Hematopoietic multipotent progenitor cell treated with erythropoietin and hydrocortisone succinate and interleukin-3 and kit ligand, for 6 days (in vitro differentiated cells): Measurements from ENCODE around the gene ITPR1.
A peak's percentile ranks its signal among the peaks of the same experiment; 100 is the strongest.

ENCODE experiments used
- DNase-seq: peaks from one replicate; pipeline ENCODE4 v3.0.0-alpha.2; 2015

Gene ITPR1

GRCh38 chr3:4729061-4729973, 236.2 kb downstream of the ITPR1 start:
- DNase-seq: no peak

- no peak for DNase-seq
Measured at GRCh38 chr3:4730719-4731118, 237.6 kb downstream of the ITPR1 start.

GRCh38 chr3:4731543-4732111, 238.5 kb downstream of the ITPR1 start:
- no peak for DNase-seq

GRCh38 chr3:4732925-4733324, 239.8 kb downstream of the ITPR1 start:
- no peak for DNase-seq

- no peak for DNase-seq
Measured at GRCh38 chr3:4734454-4734853, 241.3 kb downstream of the ITPR1 start.

GRCh38 chr3:4735243-4735642, 242.1 kb downstream of the ITPR1 start:
- no peak for DNase-seq

GRCh38 chr3:4736284-4736861, 243.2 kb downstream of the ITPR1 start:
- DNase-seq: peak; percentile 63

DNA sequence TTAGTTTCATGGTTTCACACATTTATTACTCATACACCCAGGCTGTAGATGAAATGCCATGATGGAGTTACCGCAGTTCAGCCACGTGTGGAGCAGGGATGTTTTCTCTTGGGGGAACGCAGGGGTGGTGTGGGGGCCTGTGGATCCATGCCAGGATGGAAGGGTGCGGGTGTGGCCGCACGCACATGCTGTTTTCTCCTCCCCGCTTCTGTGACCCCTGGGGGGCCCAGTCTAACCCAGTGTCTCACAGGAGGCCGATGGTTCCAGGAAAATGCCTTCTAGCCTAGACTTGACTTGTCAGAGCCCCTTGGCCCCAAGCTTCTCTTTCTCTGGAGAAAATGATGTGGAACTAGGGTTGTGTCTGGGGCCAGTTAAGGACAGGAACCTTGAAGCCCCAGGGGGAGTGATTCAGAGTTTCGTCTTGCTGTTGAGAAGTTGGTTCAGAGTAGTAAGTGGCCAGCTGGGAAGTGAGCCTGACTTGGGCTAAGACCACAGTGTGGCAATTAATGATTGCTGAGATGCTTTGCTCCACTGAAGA, 245.7 kb downstream of the ITPR1 start:
- no peak for DNase-seq

DNA sequence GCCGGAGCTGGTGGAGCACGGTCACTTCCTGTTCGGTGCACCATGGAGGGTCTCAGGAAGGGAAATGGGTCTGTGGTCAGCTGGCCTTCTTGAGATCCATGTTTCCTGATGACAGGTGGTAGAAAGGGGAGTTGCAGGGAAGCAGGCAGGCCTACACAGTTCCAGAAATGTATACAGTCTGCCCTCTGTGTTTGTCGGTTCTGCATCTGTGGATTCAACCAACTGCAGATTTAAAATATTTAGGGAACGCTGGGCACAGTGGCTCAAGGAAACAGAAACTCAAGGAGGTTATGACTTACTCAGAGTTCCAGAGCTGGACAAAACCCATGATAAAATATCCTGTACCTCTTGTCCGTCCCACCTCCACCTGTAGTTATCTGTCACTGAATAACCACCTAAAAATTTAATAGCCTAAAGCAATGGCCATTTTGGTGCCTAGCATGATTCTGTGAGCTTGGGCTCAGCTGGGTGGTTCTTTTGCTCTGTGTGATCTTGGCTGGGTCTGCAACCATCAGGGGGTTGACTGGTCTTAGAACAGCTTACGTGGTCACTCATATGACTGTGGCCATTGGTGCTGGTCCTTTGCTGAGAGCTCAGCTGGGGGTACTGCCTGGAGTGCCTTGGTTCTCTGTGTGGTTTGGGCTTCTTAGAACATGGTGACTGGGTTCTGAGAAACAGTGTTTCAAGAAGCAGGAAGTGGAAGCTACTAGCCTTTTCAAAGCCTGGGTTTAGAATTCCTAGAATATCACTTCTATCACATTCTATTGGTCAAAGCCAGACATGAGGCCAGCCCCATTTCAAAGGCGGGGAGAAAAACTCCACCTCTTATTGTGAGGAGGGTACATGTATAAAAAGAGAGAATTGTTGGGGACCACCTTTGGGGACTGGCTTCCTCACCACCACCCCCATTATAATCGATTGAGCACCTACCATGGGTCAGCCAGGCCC, 246.4 kb downstream of the ITPR1 start:
- peak; percentile 80 for DNase-seq

- DNase-seq: peak; percentile 41
Measured at GRCh38 chr3:4740397-4741105, 247.4 kb downstream of the ITPR1 start.

- no peak for DNase-seq
Measured at GRCh38 chr3:4741106-4741403, 247.9 kb downstream of the ITPR1 start.

DNA sequence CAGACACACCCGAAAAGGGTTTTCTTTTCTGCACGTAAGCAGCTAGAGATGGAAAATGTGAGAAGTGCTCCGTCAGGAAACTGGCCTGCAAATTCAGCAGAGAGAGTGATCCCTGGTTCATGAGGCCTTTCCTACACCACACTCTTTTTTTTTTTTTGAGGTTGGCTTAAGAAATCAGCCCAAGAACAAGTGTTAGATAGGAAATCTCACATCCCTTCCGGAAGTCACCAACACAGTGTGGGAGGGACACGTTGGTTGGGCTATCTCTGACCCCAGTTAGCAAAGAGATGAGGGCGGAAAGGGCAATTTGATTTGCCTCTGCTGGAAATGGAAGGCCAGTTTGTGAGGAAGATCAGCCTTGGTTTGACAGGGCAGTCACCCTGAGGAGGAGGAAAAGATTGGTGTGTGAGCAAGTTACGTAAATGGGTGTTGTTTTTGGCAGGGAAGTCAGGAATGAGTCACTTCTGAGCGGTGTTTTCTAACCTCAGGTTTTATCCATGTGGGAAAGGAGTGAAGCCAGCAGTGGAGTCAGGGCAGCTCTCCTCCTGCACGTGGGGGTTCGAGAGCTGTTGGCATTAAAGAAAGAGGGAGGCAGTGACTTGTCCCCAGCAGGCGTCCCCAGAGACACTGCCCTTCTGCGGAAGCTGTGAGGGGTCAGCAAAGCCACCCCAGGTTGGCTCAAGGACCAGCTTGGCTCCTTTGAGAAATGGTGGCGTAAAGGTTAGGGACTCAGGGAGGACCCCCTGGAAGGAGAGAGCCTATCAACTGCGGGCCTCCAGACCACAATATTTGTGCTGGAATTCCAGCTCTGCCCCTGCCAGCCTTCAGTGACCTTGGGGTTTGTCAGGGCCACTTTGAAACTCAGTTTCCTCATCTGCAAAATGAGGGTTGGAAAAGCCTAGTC, 248.5 kb downstream of the ITPR1 start:
- peak; percentile 88 for DNase-seq

GRCh38 chr3:4742359-4742758, 249.2 kb downstream of the ITPR1 start:
- no peak for DNase-seq

DNA sequence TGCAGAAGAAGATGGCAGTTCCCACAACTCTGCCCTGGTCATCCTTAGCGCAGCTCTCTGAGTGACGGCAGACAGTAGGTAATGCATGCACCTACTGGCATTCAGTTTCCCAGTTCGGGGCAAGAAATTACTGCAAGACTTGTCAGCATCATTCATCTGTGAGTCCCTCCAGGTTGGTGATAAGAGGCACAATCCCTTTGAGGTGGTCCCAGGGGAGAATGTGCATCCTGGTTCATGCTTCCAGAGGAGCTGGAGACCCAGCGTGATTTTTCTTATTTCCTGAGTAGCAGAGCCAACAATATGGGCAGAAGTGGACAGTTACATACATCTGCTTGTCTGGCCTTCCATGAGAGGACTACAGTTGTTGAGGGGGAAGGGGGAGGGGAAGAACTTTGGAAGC, 250.2 kb downstream of the ITPR1 start:
- DNase-seq: no peak

DNA sequence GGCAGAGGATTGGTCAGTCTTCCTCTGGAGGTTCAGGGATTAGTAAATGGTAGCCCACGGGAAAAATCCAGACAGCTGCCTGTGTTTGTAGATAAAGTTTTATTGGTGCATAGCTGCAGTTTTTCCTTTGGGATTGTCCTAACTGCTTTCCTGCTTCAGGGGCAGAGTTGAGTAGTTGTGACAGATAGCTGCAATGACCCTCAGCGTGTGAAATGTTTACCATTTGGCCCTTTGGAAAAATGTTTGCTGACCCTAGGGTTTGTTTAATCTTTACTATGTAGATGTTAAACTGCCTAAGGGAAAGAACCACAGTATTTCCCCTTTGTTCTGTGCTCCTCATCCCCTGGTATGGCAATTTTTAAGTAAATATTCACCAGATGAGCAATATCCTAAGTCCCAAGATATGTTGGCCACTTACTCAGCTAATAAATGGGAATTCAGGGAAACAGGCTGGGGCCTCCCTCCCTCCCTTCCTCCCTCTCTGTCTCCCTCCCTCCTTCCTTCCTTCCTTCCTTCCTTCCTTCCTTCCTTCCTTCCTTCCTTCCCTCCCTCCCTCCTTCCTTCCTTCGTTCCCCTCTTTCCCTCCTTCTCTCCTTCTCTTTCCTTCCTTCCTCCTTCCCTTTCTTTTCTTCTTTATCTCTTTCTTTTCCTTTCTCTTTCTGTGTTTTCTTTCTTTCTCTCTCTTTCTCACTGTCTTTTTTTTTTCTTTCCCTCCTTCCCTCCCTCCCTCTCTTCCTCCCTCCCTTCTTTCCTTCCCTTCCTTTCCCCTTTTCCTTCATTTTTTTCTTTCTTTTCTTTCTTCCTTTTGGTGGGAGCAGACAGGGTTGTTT, 251.5 kb downstream of the ITPR1 start:
- no peak for DNase-seq

DNA sequence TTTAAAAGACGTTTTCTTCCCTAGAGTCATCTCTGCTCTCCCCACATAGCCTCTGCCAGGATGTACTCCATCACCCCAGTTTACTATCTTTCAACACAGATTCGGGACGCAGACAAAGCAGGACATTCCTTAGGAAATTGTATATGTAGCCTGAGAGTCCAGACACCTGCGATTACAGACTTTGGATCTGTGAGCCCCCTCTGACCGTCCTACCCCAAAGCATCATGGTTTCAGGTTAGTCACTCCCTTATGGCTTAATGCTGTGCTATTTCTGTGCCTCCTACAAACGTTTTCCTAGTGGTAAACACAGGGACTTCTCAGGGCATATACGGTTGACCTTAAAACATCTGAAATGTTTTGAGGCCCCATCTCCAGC, 252.1 kb downstream of the ITPR1 start:
- DNase-seq: no peak

GRCh38 chr3:4746241-4746958, 253.3 kb downstream of the ITPR1 start:
- DNase-seq: no peak

GRCh38 chr3:4748127-4748526, 255.0 kb downstream of the ITPR1 start:
- DNase-seq: no peak

DNA sequence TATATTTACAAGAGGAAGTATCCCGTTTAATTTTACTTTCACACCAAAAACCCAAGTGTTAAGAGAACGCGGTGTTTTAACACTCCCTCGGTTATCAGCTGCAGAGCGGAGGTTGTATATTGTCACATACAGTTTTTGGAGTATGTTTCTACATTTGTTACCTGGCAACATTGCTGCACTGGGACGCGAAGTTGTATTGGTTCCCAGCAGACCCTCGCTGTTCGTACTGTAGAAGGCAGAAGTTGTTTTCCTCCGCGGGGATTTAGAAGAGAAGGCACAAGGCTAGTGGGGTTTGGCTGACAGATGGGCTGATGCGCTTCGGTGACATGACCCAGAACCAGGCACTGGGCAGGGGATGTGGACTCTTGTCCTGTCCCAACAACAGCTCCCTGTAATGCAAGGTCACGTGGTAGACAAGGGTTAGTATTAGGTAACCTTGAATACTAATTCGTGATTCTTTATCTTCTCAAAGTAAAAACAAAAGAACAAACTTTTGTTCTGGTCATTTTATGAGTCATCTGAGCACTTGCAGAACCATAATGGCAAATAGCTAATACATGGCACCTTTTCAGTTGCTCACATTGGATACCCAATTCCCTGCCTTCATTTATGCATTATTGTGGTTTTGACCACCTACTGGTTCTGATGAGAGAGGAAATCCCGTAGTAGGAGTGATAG, 255.7 kb downstream of the ITPR1 start:
- DNase-seq: no peak
